Hepatocyte (in vitro differentiated cells): ENCODE measurements around the gene SEC24D.

Source experiments
- CTCF ChIP-seq: fragments of 200-600 bp; sonication (generic); IDR thresholded peaks from 2 replicates; pipeline ENCODE4 v1.5.1; 2016; ENCODE audit warnings: antibody characterized with exemption, mild to moderate bottlenecking; ENCODE audit not compliant: poor library complexity
- EZH2 ChIP-seq: fragments of 200-600 bp; sonication (generic); IDR thresholded peaks from 2 replicates; pipeline ENCODE4 v1.6.1; 2016; ENCODE audit warnings: antibody characterized with exemption, mild to moderate bottlenecking, borderline replicate concordance

GRCh38 chr4:118736900-118737299 is 99.0 kb downstream of the SEC24D start:
- TF ChIP-seq CTCF (no peak), EZH2 (no peak)
